ENCODE results near the gene ROBO2. TPM values are rescaled to one million over a fixed set of nuclear protein-coding genes. Genes with fewer than 3 reads are reported as not detected.

Gene ROBO2
- total and polyA plus RNA-seq, 3 experiments from 2014 or later, result not detected

DNA sequence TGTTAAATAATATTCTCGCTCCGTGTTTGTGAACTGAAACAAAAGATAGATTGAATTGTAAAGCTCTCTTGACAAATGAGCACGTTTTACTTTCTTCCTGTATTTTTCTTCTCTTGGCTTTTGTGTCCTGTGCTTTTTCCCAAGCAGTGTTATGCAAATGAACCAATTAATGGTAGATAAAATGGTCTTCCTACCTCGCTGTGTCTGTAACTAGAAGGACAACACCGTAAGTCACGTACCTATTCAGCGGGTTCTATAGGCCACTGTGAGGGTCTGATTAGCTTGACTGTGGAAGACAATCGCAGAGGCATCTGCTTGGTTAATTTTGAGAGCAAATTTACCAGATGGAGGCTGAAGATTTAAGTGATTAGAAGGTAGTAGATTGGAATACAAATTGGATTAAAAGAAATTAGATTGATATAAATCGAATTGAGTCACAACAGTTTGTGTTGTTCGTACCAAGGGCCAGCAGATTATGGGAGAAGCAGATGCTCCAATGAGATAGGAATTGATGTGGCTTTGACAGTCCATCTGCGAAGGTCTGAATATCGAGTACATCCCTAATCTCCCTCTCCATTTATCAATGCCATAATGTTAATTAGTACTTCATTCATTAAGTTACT is 40.2 kb downstream of the ROBO2 start:
- no peak overlapping the region for H3K4me3 Mint-ChIP-seq
- ChIA-PET CTCF (no interaction called here), POLR2A (no interaction called here)
- H3K27me3 ChIP-seq (ENCODE audit: insufficient read depth, low read length, poor library complexity, severe bottlenecking), result no peaks in the 10 kb centered on the region
- no peak overlapping the region for H3K4me3 ChIP-seq (ENCODE audit: low read length)
- H3K36me3 ChIP-seq (ENCODE audit: insufficient read depth, low read length), result no peaks in the 10 kb centered on the region
- no peaks in the 10 kb centered on the region for H3K27me3 Mint-ChIP-seq
- no peak overlapping the region for H3K27ac Mint-ChIP-seq
- peaks cover 5 to 20% (median 17%) of the 10 kb centered on the region in 5 donors for H3K9me3 Mint-ChIP-seq
- DNase-seq, result no peak
- H3K36me3 Mint-ChIP-seq, result no peaks in the 10 kb centered on the region
- no peaks in the 10 kb centered on the region for H3K4me1 ChIP-seq (ENCODE audit: insufficient read depth, low read length)
- H3K4me1 Mint-ChIP-seq, result no peaks in the 10 kb centered on the region
- no peak overlapping the region for H3K27ac ChIP-seq (ENCODE audit: low read depth, low read length)
- H3K9me3 ChIP-seq (ENCODE audit: low read length), result no peaks in the 10 kb centered on the region

DNA sequence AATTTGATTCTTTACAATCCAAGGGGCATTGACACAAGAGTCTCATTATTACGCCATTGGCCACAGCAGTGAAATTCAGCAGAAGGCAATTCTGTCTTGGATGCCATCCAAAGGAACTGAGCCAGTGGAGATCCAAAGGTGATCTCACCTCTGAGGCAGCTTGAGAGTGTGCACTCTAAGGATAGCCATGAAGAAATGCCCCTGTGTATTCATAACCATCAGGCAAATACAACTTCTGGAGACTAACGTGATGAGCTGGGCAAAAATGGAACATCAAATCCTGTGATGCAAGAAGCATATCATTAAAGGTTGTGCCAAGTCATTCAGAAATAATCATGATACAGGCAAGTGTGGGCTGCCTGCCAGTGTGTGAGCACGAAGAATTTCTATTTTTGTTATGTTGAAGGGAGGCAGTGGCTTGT is 41.4 kb downstream of the ROBO2 start:
- Mint-ChIP-seq H3K27me3 (no peaks in the 10 kb centered on the region), H3K36me3 (no peaks in the 10 kb centered on the region), H3K9me3 (peaks cover 2 to 17% (median 13%) of the 10 kb centered on the region in 5 donors), H3K4me1 (no peaks in the 10 kb centered on the region), H3K4me3 (no peak overlapping the region), H3K27ac (no peak overlapping the region)
- ChIA-PET CTCF (no interaction called here), POLR2A (no interaction called here)
- no peak for DNase-seq
- no peak overlapping the region for H3K27ac ChIP-seq (ENCODE audit: low read depth, low read length)
- no peaks in the 10 kb centered on the region for H3K4me1 ChIP-seq (ENCODE audit: insufficient read depth, low read length)
- no peaks in the 10 kb centered on the region for H3K9me3 ChIP-seq (ENCODE audit: low read length)
- H3K36me3 ChIP-seq (ENCODE audit: insufficient read depth, low read length), result no peaks in the 10 kb centered on the region
- H3K27me3 ChIP-seq (ENCODE audit: insufficient read depth, low read length, poor library complexity, severe bottlenecking), result no peaks in the 10 kb centered on the region
- H3K4me3 ChIP-seq (ENCODE audit: low read length), result no peak overlapping the region

DNA sequence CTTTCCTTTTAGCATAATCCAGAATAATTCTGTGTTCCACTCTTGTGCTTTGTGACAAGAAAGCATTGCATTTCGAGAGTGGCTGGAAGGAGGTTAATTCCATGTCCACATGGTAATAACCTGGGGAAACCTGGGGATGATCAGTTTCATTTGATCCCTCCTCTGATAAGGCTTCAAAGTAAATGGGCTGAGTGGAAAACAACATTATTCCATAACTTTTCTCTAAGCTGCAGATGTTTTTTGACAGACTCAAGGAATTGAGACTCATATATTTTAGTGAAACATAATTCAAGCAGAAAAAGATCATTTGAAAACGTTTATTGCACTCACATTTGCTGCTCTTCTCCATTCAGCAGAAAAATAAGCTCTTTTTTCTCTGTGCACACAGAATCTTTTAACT is 44.6 kb downstream of the ROBO2 start:
- ChIA-PET CTCF (no interaction called here), POLR2A (no interaction called here)
- peaks cover 4 to 21% (median 8%) of the 10 kb centered on the region in 5 donors for H3K9me3 Mint-ChIP-seq
- H3K4me1 ChIP-seq (ENCODE audit: insufficient read depth, low read length), result no peaks in the 10 kb centered on the region
- H3K4me1 Mint-ChIP-seq, result no peaks in the 10 kb centered on the region
- H3K27ac ChIP-seq (ENCODE audit: low read depth, low read length), result no peak overlapping the region
- H3K27ac Mint-ChIP-seq, result no peak overlapping the region
- H3K27me3 Mint-ChIP-seq, result no peaks in the 10 kb centered on the region
- H3K36me3 ChIP-seq (ENCODE audit: insufficient read depth, low read length), result no peaks in the 10 kb centered on the region
- H3K4me3 Mint-ChIP-seq, result no peak overlapping the region
- DNase-seq, result no peak
- H3K36me3 Mint-ChIP-seq, result no peaks in the 10 kb centered on the region
- no peaks in the 10 kb centered on the region for H3K27me3 ChIP-seq (ENCODE audit: insufficient read depth, low read length, poor library complexity, severe bottlenecking)
- H3K4me3 ChIP-seq (ENCODE audit: low read length), result no peak overlapping the region
- H3K9me3 ChIP-seq (ENCODE audit: low read length), result no peaks in the 10 kb centered on the region

- H3K4me1 ChIP-seq (ENCODE audit: insufficient read depth, low read length), result no peaks in the 10 kb centered on the region
- CTCF ChIA-PET, result no interaction called here
- peaks cover 6 to 24% (median 11%) of the 10 kb centered on the region in 5 donors for H3K9me3 Mint-ChIP-seq
- no peaks in the 10 kb centered on the region for H3K9me3 ChIP-seq (ENCODE audit: low read length)
- no peak overlapping the region for H3K4me3 ChIP-seq (ENCODE audit: low read length)
- POLR2A ChIA-PET, result no interaction called here
- no peak for DNase-seq
- H3K36me3 Mint-ChIP-seq, result no peaks in the 10 kb centered on the region
- H3K27ac Mint-ChIP-seq, result no peak overlapping the region
- H3K36me3 ChIP-seq (ENCODE audit: insufficient read depth, low read length), result no peaks in the 10 kb centered on the region
- H3K27me3 ChIP-seq (ENCODE audit: insufficient read depth, low read length, poor library complexity, severe bottlenecking), result no peaks in the 10 kb centered on the region
- no peaks in the 10 kb centered on the region for H3K27me3 Mint-ChIP-seq
- no peak overlapping the region for H3K27ac ChIP-seq (ENCODE audit: low read depth, low read length)
- no peak overlapping the region for H3K4me3 Mint-ChIP-seq
- no peaks in the 10 kb centered on the region for H3K4me1 Mint-ChIP-seq
Measured at GRCh38 chr3:77086408-77086807, 46.5 kb downstream of the ROBO2 start.

DNA sequence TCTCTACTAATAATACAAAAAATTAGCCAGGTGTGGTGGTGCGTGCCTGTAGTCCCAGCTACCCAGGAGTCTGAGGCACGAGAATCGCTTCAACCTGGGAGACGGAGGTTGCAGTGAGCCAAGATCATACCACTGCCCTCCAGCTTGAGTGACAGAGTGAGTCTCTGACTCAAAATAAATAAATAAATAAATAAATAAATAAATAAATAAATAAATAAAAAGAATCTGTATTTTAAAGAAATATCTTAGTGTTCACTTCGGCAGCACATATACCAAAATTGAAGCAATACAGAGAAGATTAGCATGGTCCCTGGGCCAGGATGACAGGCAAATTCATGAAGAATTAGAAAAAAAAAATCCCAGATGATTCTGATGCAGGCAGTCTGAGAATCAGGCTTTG is 51.9 kb downstream of the ROBO2 start:
- H3K9me3 Mint-ChIP-seq, result peaks cover 7 to 18% (median 14%) of the 10 kb centered on the region in 5 donors
- H3K27ac Mint-ChIP-seq, result no peak overlapping the region
- Histone ChIP-seq H3K27me3 (ENCODE audit: insufficient read depth, low read length, poor library complexity, severe bottlenecking) (no peaks in the 10 kb centered on the region), H3K27ac (ENCODE audit: low read depth, low read length) (no peak overlapping the region), H3K36me3 (ENCODE audit: insufficient read depth, low read length) (no peaks in the 10 kb centered on the region), H3K4me3 (ENCODE audit: low read length) (no peak overlapping the region), H3K9me3 (ENCODE audit: low read length) (no peaks in the 10 kb centered on the region), H3K4me1 (ENCODE audit: insufficient read depth, low read length) (no peaks in the 10 kb centered on the region)
- H3K27me3 Mint-ChIP-seq, result no peaks in the 10 kb centered on the region
- ChIA-PET POLR2A (no interaction called here), CTCF (no interaction called here)
- H3K36me3 Mint-ChIP-seq, result no peaks in the 10 kb centered on the region
- H3K4me3 Mint-ChIP-seq, result no peak overlapping the region
- H3K4me1 Mint-ChIP-seq, result no peaks in the 10 kb centered on the region
- no peak for DNase-seq

GRCh38 chr3:77093101-77093500 is 53.2 kb downstream of the ROBO2 start:
- Histone ChIP-seq H3K36me3 (ENCODE audit: insufficient read depth, low read length) (no peaks in the 10 kb centered on the region), H3K4me1 (ENCODE audit: insufficient read depth, low read length) (no peaks in the 10 kb centered on the region), H3K27ac (ENCODE audit: low read depth, low read length) (no peak overlapping the region), H3K27me3 (ENCODE audit: insufficient read depth, low read length, poor library complexity, severe bottlenecking) (no peaks in the 10 kb centered on the region), H3K4me3 (ENCODE audit: low read length) (no peak overlapping the region), H3K9me3 (ENCODE audit: low read length) (no peaks in the 10 kb centered on the region)
- no peak for DNase-seq
- Mint-ChIP-seq H3K9me3 (peaks cover 11 to 18% (median 17%) of the 10 kb centered on the region in 5 donors), H3K36me3 (no peaks in the 10 kb centered on the region), H3K27me3 (no peaks in the 10 kb centered on the region), H3K27ac (no peak overlapping the region), H3K4me3 (no peak overlapping the region), H3K4me1 (no peaks in the 10 kb centered on the region)
- CTCF ChIA-PET, result no interaction called here
- POLR2A ChIA-PET, result no interaction called here

GRCh38 chr3:77096145-77096544 is 56.2 kb downstream of the ROBO2 start:
- POLR2A ChIA-PET, result no interaction called here
- H3K27ac Mint-ChIP-seq, result no peak overlapping the region
- H3K4me3 Mint-ChIP-seq, result no peak overlapping the region
- no peaks in the 10 kb centered on the region for H3K4me1 Mint-ChIP-seq
- CTCF ChIA-PET, result no interaction called here
- Histone ChIP-seq H3K27me3 (ENCODE audit: insufficient read depth, low read length, poor library complexity, severe bottlenecking) (no peaks in the 10 kb centered on the region), H3K27ac (ENCODE audit: low read depth, low read length) (no peak overlapping the region), H3K4me3 (ENCODE audit: low read length) (no peak overlapping the region), H3K36me3 (ENCODE audit: insufficient read depth, low read length) (no peaks in the 10 kb centered on the region), H3K9me3 (ENCODE audit: low read length) (no peaks in the 10 kb centered on the region), H3K4me1 (ENCODE audit: insufficient read depth, low read length) (no peaks in the 10 kb centered on the region)
- DNase-seq, result no peak
- H3K36me3 Mint-ChIP-seq, result no peaks in the 10 kb centered on the region
- peaks cover 13 to 27% (median 15%) of the 10 kb centered on the region in 5 donors for H3K9me3 Mint-ChIP-seq
- no peaks in the 10 kb centered on the region for H3K27me3 Mint-ChIP-seq

- Histone ChIP-seq H3K27ac (ENCODE audit: low read depth, low read length) (no peak overlapping the region), H3K9me3 (ENCODE audit: low read length) (no peaks in the 10 kb centered on the region), H3K27me3 (ENCODE audit: insufficient read depth, low read length, poor library complexity, severe bottlenecking) (no peaks in the 10 kb centered on the region), H3K36me3 (ENCODE audit: insufficient read depth, low read length) (no peaks in the 10 kb centered on the region), H3K4me3 (ENCODE audit: low read length) (no peak overlapping the region), H3K4me1 (ENCODE audit: insufficient read depth, low read length) (no peaks in the 10 kb centered on the region)
- H3K36me3 Mint-ChIP-seq, result no peaks in the 10 kb centered on the region
- CTCF ChIA-PET, result no interaction called here
- no peak for DNase-seq
- POLR2A ChIA-PET, result no interaction called here
- no peaks in the 10 kb centered on the region for H3K4me1 Mint-ChIP-seq
- no peak overlapping the region for H3K27ac Mint-ChIP-seq
- no peak overlapping the region for H3K4me3 Mint-ChIP-seq
- no peaks in the 10 kb centered on the region for H3K27me3 Mint-ChIP-seq
- peaks cover 16 to 31% (median 20%) of the 10 kb centered on the region in 5 donors for H3K9me3 Mint-ChIP-seq
Measured at GRCh38 chr3:77096966-77097890, 57.3 kb downstream of the ROBO2 start.
